Caco-2 (cell line): ENCODE measurements around the gene CBX4. TPM values are rescaled to one million over a fixed set of nuclear protein-coding genes. Genes with fewer than 3 reads are reported as not detected.

Source experiments
- BruUV-seq: library from RNA; stranded (reverse); fragments of 400-500 nt; replicated peaks from 2 replicates; lab custom pipeline; 2021; lab: Mats Ljungman, UMichigan
- CTCF ChIA-PET: fragments of 300-600 bp; sonication (Branson Sonifier 250); formaldehyde crosslinking; loops from one replicate; lab custom pipeline; 2022; ENCODE audit warnings: antibody characterized with exemption; lab: Charles Lee
- POLR2A ChIA-PET: fragments of 300-600 bp; sonication (Branson Sonifier 250); formaldehyde crosslinking; loops from one replicate; lab custom pipeline; 2022; ENCODE audit warnings: antibody characterized with exemption; lab: Charles Lee
- DNase-seq, 2 experiments: peaks; one replicate each; pipeline versions ENCODE4 v3.0.0 to v3.0.0-alpha.2; 2020 to 2022
- H3K27me3 ChIP-seq: replicated peaks from 2 replicates; pipeline ENCODE4 v1.6.0; 2011; ENCODE audit warnings: low read length; ENCODE audit not compliant: control insufficient read depth, insufficient read depth
- H3K36me3 ChIP-seq: 2 replicates; pipeline ENCODE4 v1.5.1; 2011; ENCODE audit warnings: low read length; ENCODE audit not compliant: control insufficient read depth, insufficient read depth
- H3K4me1 ChIP-seq: fragments of 250-450 bp; sonication (Bioruptor Pico); 2 replicates; pipeline ENCODE4 v1.5.1; 2020; ENCODE audit warnings: mild to moderate bottlenecking
- H3K4me3 ChIP-seq: 2 replicates; pipeline ENCODE4 v1.5.1; 2011; ENCODE audit warnings: low read depth, mild to moderate bottlenecking, control low read depth, low read length
- H3K9me3 ChIP-seq: fragments of 250-450 bp; sonication (Bioruptor Pico); 2 replicates; pipeline ENCODE4 v1.5.1; 2020; ENCODE audit warnings: mild to moderate bottlenecking, moderate library complexity
- H3K27ac Mint-ChIP-seq: one replicate; pipeline ENCODE4 v1.8.0; 2022; ENCODE audit warnings: mixed read lengths; ENCODE audit not compliant: unreplicated experiment
- H3K27me3 Mint-ChIP-seq: one replicate; pipeline ENCODE4 v1.8.0; 2022; ENCODE audit warnings: mixed read lengths; ENCODE audit not compliant: insufficient read depth, unreplicated experiment
- H3K36me3 Mint-ChIP-seq: one replicate; pipeline ENCODE4 v1.8.0; 2022; ENCODE audit warnings: mild to moderate bottlenecking, mixed read lengths; ENCODE audit not compliant: insufficient read depth, unreplicated experiment
- H3K4me1 Mint-ChIP-seq: one replicate; pipeline ENCODE4 v1.8.0; 2022; ENCODE audit warnings: low read depth, mixed read lengths; ENCODE audit not compliant: unreplicated experiment
- H3K4me3 Mint-ChIP-seq: one replicate; pipeline ENCODE4 v1.8.0; 2022; ENCODE audit warnings: mild to moderate bottlenecking, moderate library complexity, mixed read lengths; ENCODE audit not compliant: unreplicated experiment
- H3K9me3 Mint-ChIP-seq: one replicate; pipeline ENCODE4 v1.8.0; 2022; ENCODE audit warnings: mixed read lengths; ENCODE audit not compliant: unreplicated experiment
- CTCF ChIP-seq, 2 experiments: fragments of 200-600 bp in 1 of 2; IDR thresholded peaks; 1 replicate in 1 of 2; 2 replicates in 1 of 2; pipeline versions ENCODE4 v1.5.1 to v1.8.0; 2011 to 2022; ENCODE audit warnings: antibody characterized with exemption in 1 of 2, control low read depth in 1 of 2, inconsistent platforms in 1 of 2, low read depth in 1 of 2, low read length in 1 of 2, mild to moderate bottlenecking in 1 of 2, moderate library complexity in 1 of 2; ENCODE audit not compliant: insufficient read depth in 1 of 2, severe bottlenecking in 1 of 2, unreplicated experiment in 1 of 2
- intact Hi-C: fragments of 100-400 bp; cut with micrococcal nuclease; formaldehyde crosslinking; loops from one replicate; pipeline ENCODE4 v1.10.0; 2022; ENCODE audit not compliant: unreplicated experiment
- total RNA-seq: library from RNA; stranded (reverse); gene quantifications from 2 replicates; pipeline ENCODE4 v1.2.3, GENCODE V29; 2022

Gene CBX4
- total RNA-seq, 1 experiment from 2014 or later, result 114 TPM

GRCh38 chr17:79843474-79843815 is 4.2 kb upstream of the CBX4 start:
- CTCF ChIA-PET, result interaction anchor here (0.6 to 4.0 kb wide), 6 partner anchors 47 to 102 kb away, joined by 3 to 54 read pairs (median 3); partner anchors contain the start of gene CBX8
- Mint-ChIP-seq H3K27ac (peak overlapping the region; percentile 39), H3K4me3 (peak overlapping the region; percentile 80), H3K4me1 (peaks cover 7% of the 10 kb centered on the region), H3K36me3 (peaks cover 26% of the 10 kb centered on the region), H3K9me3 (no peaks in the 10 kb centered on the region), H3K27me3 (no peaks in the 10 kb centered on the region)
- DNase-seq, result peak; percentile 43 to 44
- POLR2A ChIA-PET, result interaction anchor here (0.6 to 8.0 kb wide), 7 partner anchors 11 to 149 kb away, joined by 3 to 174 read pairs (median 8); no protein-coding TSS in a partner anchor
- no peak for TF ChIP-seq CTCF (IDR thresholded peaks at IDR 0.05; ENCODE audit: insufficient read depth in 1 of 2, low read depth in 1 of 2, low read length in 1 of 2, severe bottlenecking in 1 of 2, unreplicated experiment in 1 of 2)
- peaks cover 38% of the 10 kb centered on the region for H3K4me1 ChIP-seq
- no peaks in the 10 kb centered on the region for H3K9me3 ChIP-seq
- no peaks in the 10 kb centered on the region for H3K36me3 ChIP-seq
- intact Hi-C loops, result no loop called here
- no TSS peak for BruUV-seq
- no peaks in the 10 kb centered on the region for H3K27me3 ChIP-seq
- H3K4me3 ChIP-seq, result peak overlapping the region; percentile 68

- no TSS peak for BruUV-seq
- peak; percentile 53 to 55 for DNase-seq
- H3K9me3 ChIP-seq, result no peaks in the 10 kb centered on the region
- H3K27me3 Mint-ChIP-seq, result no peaks in the 10 kb centered on the region
- H3K4me3 Mint-ChIP-seq, result peak overlapping the region; percentile 80
- no peak overlapping the region for H3K27ac Mint-ChIP-seq
- no peak for TF ChIP-seq CTCF (IDR thresholded peaks at IDR 0.05; ENCODE audit: insufficient read depth in 1 of 2, low read depth in 1 of 2, low read length in 1 of 2, severe bottlenecking in 1 of 2, unreplicated experiment in 1 of 2)
- CTCF ChIA-PET, result interaction anchor here (0.6 to 4.2 kb wide), 6 partner anchors 31 to 149 kb away, joined by 3 to 87 read pairs (median 4); no protein-coding TSS in a partner anchor
- peak overlapping the region; percentile 68 for H3K4me3 ChIP-seq
- H3K36me3 Mint-ChIP-seq, result peaks cover 32% of the 10 kb centered on the region
- peaks cover 38% of the 10 kb centered on the region for H3K4me1 ChIP-seq
- POLR2A ChIA-PET, result interaction anchor here (0.6 to 8.0 kb wide), 6 partner anchors 31 to 149 kb away, joined by 3 to 174 read pairs (median 13); no protein-coding TSS in a partner anchor
- intact Hi-C loops, result no loop called here
- H3K36me3 ChIP-seq, result no peaks in the 10 kb centered on the region
- H3K9me3 Mint-ChIP-seq, result no peaks in the 10 kb centered on the region
- no peaks in the 10 kb centered on the region for H3K27me3 ChIP-seq
- peaks cover 7% of the 10 kb centered on the region for H3K4me1 Mint-ChIP-seq
Observed at GRCh38 chr17:79842656-79843473, 3.6 kb upstream of the CBX4 start.

GRCh38 chr17:79842136-79842655 is 3.0 kb upstream of the CBX4 start:
- DNase-seq, result peak; percentile 63 to 74
- CTCF ChIA-PET, result interaction anchor here (1.0 to 4.2 kb wide), 6 partner anchors 31 to 150 kb away, joined by 3 to 87 read pairs (median 7); partner anchors contain the start of gene CBX8
- BruUV-seq, result no TSS peak
- no peaks in the 10 kb centered on the region for H3K27me3 Mint-ChIP-seq
- H3K4me3 Mint-ChIP-seq, result peak overlapping the region; percentile 80
- peak overlapping the region; percentile 76 for H3K27ac Mint-ChIP-seq
- no peaks in the 10 kb centered on the region for H3K9me3 ChIP-seq
- H3K4me1 ChIP-seq, result peaks cover 45% of the 10 kb centered on the region
- intact Hi-C loops, result no loop called here
- POLR2A ChIA-PET, result interaction anchor here (0.6 to 8.0 kb wide), 7 partner anchors 31 to 150 kb away, joined by 3 to 174 read pairs (median 22); no protein-coding TSS in a partner anchor
- no peaks in the 10 kb centered on the region for H3K36me3 ChIP-seq
- H3K4me1 Mint-ChIP-seq, result peaks cover 7% of the 10 kb centered on the region
- no peaks in the 10 kb centered on the region for H3K9me3 Mint-ChIP-seq
- peaks cover 39% of the 10 kb centered on the region for H3K36me3 Mint-ChIP-seq
- no peaks in the 10 kb centered on the region for H3K27me3 ChIP-seq
- H3K4me3 ChIP-seq, result peak overlapping the region; percentile 68
- no peak for TF ChIP-seq CTCF (IDR thresholded peaks at IDR 0.05; ENCODE audit: insufficient read depth in 1 of 2, low read depth in 1 of 2, low read length in 1 of 2, severe bottlenecking in 1 of 2, unreplicated experiment in 1 of 2)
